HL-60/S4 (cell line): Measurements from ENCODE around the gene S100A10.

Source experiments
- in situ Hi-C: fragments of 300-500 bp; cut with MboI; formaldehyde crosslinking; loops from 2 replicates; pipeline ENCODE4 v1.14.3; 2022; ENCODE audit warnings: low sequenced_read_pairs

S100A10 gene

DNA sequence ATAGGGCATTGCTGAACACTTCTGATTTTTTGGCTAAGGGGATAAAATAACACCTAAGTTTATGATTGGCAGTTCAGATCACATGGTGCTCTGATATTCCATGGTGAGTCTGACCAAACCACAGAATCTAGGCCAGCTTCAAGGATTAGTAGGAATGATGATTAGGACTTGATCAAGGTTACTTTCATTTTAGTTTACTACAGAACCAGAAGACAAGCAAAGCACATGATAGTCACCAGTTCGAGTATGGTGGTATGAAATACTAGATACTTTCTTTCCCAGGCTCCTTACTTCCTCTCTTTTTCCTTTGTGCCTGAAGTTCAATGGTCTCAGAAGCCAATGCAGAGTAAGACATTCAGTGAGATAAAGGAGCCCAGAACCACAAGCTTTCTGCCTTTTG, 26.6 kb downstream of the S100A10 start:
- in situ Hi-C loops = no loop called here

DNA sequence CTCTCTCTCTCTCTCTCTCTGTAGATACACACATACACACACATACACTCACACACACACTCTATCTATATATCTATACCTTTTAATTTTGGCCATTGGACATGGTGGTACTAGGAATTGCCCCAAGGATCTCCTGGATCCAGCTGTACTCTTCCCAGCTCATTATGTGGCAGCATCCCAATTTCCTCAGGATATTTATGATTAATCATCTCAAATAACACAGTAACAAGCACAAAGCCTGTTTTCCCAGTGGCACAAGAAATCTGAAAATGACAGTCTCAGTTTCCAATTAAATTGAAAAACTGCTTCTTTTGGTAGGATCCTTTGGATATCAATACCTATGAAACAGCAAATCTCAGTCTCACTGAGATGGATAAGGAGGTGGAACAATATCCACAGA, 27.6 kb downstream of the S100A10 start:
- in situ Hi-C loops = no loop called here

DNA sequence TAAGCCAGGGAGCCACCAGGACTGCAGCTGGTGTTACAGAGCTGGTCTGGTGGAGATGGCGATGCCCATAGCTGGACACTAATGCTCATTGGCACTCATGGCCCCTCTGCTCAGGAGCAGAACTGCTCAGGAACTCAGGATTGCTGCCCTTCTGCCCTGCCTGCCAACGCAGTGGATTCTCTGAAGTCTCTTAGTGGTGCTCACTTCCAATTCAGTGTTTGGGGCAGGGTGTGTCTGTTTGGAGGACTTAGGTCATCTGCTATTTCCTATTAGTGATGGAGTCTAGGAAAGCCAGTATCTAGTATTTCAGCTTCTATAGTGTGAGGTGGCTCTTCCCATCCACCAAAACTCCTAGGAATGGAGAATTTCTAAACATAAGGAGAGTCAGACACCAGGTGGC, 29.1 kb downstream of the S100A10 start:
- in situ Hi-C loops = no loop called here

DNA sequence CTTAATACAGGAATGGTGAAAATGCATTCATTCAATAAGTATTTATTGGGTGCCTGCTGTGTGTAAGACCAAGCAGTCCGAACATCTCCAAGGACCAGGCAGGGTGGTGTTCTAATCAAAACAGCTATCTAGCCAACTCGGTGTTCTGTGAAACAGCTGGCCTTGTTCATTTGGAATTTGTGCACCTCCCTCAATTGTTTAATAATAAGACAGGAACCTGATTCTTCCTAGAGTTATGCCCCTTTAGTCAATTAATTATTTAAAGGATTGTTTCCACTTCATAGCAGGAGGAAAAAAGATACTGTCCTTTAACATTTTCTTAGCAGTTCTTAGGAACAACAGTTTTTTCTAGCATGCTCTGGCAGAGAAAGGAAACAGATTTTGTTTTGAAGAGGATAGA, 30.4 kb downstream of the S100A10 start:
- in situ Hi-C loops = no loop called here

DNA sequence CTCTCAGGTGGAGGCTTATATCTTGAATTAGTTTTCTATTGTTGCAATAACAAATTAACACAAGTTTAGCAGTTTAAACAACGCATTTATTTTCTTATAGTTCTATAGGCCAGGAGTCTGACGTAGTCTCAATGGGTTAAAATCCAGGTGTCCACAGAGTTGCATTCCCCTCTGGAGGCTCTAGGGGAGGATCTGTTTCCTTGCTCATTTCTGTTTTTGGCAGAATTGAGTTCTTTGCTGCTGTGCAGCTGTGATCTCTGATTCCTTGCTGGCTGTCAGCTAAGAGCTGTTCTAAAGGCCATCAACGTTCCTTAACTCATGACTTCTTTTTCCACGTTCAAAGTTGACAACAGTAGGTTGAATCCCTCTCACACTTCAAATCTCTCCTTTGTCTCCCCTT, 31.8 kb downstream of the S100A10 start:
- in situ Hi-C loops = no loop called here

DNA sequence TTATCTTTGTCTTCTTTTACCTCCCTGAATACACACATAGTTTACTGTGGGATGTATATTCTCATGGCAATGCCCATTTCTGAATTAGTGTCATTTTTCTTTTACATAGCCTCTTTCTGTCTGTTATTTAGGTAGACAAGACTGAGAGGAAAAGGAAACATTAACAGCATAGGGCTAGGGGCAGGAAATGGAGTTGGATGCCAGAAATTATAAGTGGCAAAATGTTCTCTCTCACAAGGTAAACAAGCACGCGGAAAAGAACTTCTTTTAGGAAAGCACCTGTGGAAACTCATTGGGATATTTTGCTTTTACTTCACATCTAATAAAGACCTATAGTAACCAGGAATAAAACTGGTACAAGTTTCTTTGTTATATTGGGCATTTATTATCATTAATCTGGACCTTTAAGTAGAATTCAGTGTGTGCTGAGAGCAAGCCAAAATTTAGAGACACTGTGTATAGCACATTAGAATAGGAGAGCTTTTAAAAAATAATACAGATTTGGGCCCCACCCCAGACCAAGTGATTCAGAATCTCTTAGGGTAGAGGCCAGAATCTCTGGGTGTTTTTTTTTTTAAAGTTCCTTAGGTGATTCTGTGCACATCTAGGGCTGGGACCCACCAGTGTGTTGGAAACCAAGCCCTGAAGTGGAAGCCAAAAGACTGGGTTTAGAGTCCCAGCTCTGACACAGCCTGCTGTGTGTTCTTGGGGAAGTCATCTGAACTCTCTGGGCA, 32.7 kb downstream of the S100A10 start:
- in situ Hi-C loops = no loop called here

DNA sequence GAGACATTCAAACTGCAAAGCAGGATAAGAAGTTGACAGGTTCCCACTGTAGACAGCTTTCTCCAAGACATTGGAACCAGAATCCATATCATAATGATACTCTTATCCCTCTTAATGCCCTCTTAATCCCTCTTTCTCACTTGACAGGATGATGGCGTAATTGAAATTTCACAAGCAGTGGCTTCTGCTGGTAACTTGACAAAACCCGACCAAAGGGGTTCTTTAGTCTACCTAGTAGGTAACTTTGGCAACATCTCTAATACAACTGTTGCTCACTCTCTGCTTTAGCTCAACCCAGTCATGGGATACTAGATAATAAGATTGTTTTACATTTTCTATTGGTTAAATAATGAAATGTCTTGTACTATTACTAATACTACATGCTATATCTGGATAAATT, 34.7 kb downstream of the S100A10 start:
- in situ Hi-C loops = no loop called here

DNA sequence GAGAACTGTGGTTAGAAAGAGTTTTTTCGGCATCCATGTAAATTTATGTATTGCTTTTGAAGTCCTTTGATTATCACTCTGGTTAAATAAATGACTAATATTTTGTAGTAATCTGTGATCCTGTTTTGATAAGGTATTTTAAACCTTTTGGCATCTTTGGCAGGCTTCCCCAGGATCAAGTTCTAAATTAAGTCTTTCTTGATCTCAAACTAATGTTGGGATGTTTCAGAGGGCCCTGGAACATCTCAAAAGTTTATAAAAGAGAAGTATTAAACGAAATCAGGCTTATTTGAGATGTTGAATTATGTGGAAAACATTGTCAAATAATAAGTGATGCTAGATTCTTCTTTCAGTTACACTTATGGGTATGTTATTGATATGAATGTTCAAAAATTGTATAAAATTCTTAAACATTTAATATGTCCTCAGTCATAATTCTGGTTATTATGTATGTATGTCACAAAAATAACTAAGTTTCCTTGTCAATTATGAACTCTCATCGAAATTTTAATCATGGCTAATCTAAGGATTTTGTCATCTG, 36.6 kb downstream of the S100A10 start:
- in situ Hi-C loops = no loop called here

DNA sequence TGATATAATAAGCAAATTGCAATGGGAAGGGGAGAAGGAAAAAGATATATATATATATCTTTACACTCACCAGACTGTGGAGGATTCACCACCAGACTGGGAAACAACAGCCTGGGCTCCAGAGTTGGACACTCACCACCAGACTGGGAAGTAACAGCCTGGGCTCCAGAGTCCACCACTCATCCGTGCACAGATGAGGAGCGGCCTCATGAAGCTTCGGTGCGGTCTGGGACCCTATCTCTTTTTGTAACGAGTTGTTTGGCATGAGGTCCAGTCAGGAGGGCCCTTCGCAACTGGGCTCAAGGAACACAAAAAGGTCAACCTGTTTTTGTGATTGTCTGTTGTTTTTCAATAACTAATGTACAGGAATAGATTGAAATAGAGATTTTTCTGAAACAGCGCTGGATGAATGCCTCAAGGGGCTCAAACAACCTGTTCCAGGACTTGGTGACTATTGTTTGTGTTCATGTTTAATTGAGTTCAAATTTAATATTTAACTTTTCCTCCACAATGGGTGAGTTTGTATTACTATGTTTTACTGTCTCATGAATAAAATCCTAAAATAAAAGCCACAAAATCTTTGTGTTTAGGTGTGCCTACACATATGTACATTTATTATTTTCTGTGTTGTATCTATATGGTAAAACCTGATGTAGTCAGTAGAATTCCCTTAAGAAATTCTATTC, 40.1 kb downstream of the S100A10 start:
- in situ Hi-C loops = no loop called here

DNA sequence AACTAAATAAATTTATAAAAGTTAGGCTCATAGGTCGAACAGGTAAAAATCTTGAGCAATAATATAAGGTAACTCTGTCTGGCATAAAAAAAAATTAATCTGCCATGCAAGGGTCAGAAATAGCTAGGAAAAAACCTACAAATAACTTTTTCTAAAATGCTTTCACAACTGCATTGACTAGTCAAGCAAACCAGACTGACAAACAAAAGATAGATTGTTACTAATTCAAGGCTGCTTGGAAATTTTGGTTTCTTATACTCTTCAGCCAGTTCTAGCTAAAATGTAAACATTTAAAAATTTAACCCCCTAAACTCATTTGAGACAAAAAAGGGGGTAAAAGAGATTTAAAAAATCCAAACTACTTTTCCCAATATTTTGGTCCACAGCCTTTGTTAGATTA, 40.8 kb downstream of the S100A10 start:
- in situ Hi-C loops = no loop called here

DNA sequence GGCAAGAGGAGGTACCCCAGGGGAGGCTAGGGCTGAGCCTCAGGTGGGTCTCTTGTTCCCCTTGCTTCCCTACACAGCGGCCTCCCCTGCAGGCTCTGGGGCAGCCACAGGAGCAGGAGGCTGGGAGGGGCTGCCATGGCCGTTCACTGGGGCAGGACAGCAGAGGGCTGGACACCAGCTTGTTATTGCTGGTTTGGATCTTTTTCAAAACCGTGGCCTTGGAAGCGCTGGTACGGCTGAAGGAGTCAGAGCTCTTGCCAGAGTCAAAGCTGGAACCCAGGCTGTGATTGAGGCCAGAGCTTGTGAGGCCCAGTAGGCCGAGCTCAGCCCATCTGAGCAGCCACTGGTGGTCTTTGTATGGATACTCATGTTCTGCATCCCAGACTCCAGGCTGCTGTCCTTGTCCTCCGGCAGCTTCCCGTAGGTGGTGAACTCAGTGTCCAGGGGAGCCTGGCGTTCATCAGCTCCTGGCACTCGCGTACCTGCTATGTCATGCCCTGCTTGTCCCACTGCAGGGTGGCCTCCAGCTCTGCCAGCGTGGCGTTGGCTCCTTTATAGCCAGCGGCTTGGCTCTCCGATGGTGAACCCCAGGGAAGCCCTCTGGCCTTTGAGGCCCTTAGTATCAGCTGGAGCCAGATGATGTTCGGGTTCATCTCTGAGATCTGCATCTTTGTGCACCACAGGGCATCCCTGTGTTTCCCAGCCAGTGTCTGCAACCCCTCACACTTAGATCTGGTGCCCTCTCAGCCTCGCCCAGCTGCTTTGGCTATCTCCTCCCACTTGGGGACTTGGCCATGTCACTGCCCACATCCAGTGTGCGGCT, 44.1 kb downstream of the S100A10 start:
- in situ Hi-C loops = no loop called here

DNA sequence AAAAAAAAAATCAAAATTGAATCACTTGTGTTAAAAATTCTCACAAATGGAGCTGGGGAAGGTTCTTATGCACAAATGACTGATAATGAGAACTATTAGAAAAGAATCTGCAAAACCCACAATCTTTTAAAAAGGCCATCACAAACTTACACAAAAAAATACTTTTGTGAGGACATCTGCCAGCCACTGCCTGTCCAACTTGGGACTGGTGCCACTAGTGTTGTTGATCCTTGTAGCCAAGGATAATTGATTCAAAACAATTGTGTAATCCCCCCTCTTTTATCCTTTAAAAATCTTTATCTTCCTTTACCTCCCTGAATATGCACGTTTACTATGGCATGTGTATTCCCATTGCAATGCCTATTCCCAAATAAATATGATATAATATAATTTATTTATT, 45.2 kb downstream of the S100A10 start:
- in situ Hi-C loops = no loop called here

DNA sequence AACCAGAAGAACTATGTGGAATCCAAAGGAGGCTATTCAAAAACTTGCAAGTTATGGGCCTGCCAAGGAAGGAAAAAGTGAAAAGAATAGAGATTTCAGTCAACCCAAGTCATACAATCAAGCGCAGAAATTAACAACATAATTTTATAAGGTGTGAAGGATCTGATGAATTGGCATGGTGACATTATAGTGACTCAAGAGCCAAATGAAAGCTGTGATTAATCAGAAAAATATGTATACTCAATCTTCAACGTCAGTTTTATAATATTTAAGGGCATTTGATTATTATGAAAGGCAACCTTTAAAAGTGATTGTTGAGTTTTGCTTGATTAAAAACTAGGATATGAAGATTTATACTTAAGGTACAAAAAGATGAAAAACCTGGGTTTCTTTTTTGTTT, 46.5 kb downstream of the S100A10 start:
- in situ Hi-C loops = no loop called here

DNA sequence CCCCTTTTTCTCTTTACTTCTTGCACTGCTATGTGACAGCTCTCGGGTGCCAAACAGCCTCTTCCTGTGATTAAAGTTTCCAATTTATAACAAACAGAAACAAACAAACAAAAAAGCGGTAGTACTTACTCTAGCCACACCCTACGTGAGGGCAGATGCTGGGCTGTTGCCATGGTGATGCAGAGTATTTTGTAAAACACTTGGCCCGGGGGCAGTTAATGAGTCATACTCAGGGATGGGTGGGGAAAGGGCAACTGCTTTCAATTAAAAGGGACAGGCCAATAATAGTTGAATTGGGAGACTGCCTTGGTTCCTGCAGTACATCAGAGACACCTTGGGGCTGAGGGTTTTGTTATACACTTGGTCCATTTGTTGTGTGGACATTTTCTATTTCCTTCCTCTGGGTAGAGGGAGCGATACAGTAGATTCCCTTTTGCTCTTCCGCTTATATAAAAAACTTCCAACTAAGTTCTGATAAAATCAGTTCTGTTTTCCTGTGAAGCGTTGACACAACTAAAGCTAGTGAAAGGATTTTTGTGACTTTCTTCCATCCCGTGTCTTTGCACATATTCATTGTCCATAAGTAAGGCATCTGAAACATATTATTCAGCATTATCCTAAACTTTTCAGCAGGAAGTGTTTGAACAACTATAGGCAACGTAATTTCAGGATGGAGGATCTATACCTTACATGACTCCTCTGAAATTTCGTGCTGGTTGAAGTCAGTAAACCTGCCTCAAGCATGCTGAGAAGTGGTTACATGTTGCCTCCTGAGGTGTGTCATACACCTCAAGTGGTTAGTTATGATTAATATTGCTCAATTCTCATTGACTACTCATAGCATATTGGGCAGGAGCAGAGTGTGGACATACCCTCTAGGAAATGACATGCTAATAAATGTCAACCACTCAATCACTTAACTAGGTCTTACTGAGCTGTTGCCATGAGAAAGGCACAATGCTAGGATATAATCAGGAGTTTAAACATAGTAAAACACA, 47.6 kb downstream of the S100A10 start:
- in situ Hi-C loops = no loop called here

DNA sequence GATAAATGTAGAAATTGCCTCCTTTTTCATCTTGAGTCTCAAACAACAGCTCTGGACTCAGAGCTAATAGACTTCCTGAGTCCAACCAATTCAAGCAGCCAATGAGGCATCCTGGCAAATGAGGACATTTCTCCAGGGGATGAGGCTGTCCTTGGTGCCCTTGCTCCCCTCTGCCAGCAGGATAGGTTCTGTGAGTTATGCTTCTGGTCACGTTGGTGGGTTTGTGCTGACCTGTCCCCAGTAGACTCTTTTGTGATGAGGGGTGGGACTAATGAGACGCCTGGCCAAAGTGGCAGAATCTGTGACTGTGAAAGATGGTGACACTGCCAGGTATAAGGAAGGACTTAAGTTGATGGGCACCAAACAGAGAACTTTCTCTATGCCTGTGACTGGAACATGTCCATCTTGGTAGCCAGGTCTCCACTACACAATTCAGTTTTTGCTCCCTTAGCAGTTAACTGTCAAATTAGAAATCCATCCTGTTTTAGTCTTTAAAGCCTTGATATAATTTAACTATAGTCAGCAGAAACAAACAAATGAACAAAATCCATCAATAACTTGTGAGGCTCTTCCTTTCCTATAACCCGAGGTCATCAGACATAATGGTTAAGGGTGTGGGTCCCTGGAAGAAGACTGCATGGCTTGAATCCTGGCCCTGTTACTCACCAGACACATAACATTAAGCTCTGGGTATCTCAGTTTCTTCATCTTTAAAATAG, 48.6 kb downstream of the S100A10 start:
- in situ Hi-C loops = no loop called here

DNA sequence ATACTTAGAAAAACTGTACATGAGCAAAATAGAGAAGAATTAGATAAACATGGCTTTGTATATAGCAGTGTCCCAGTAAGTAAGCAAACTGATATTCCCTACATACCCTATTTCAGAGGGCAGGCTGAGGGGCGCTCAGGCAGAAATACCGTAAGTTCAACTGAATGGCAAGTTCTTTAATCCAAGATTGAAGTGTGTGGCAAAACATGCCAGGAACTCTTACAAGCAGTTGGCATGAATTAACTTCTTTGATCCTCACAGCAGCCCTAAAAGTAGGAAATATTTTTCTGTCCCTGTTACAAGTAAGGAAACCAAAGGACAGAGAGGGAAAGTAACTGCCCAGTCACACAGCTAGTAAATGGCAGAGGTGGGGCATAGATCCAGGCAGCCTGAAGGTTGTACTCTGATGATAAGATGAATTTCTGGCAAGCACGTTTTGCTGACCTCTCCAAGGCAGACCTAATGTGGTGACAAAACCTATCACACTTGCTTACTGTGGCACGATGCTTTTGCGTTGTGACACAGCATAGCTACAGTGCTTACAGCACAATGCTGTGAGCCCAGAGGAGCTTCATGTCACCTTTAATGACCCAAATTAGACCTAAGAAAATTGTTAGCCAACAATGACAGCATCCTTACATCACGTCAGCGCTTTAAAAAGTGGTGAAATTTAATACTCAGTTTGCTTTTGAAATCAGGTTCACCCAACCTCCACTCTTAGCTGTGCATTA, 49.4 kb downstream of the S100A10 start:
- in situ Hi-C loops = no loop called here

DNA sequence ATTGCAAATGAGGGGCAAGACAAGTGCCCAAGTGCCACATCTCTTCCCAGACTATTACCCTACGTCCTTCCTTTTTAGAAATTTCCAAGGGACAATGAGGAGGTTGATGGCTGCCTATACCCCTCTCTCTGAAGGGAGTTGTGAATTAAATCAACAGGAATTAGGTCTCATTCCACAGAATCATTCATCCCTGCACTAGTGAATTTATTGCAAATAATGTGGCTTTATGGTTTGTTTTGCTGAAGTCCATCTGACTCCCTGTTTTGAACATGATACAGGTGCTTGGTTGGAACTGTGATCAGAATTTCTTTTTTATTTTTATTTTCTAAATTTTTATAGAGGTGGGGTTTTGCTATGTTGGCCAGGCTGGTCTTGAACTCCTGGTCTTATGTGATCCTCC, 50.1 kb downstream of the S100A10 start:
- in situ Hi-C loops = no loop called here

DNA sequence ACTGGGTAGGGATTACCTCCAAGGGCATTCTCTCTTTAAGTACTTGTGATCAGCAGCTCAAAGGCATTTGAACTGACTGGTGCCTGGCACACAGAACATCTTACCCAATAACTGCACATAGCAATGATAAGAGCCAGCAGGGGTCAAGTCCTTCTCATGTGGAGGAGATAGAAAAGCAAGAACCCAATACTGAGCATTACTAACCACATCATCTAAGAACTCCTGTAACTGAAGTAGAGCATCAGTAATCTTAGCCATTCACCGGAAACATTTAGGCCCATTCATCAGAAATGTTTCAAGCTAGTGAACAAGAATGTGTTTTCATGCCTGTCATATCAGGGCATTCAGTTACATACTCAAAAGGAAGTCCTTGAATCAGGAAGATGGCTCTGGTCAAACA, 50.8 kb downstream of the S100A10 start:
- in situ Hi-C loops = no loop called here

DNA sequence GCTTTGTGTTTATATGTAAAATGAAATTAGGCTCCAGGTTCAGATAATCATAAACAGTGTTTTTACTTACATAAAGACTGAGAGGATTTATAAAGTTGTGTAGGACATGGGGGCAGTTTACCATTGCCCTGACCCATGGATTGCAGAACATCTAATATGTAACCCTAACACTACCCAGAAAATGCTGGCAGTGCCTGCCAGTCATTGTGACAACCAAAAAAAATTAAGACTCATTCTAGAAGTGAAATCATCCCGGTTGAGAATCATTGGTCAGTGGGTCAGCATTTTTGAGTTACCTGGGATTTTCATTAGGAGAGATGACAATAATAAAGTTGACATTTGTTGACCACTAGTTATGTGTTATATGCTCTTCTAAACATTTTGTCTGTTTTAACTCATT, 53.1 kb downstream of the S100A10 start:
- in situ Hi-C loops = no loop called here
